Activated CD4-positive, alpha-beta T cell treated with anti-CD3 and anti-CD28 coated beads for 4 hours (primary cell): ENCODE measurements around the gene JOSD1.

Experiments used
- DNase-seq, 2 donors: peaks; one replicate each; pipeline ENCODE4 v3.0.0-alpha.2; 2020

The JOSD1 gene

DNA sequence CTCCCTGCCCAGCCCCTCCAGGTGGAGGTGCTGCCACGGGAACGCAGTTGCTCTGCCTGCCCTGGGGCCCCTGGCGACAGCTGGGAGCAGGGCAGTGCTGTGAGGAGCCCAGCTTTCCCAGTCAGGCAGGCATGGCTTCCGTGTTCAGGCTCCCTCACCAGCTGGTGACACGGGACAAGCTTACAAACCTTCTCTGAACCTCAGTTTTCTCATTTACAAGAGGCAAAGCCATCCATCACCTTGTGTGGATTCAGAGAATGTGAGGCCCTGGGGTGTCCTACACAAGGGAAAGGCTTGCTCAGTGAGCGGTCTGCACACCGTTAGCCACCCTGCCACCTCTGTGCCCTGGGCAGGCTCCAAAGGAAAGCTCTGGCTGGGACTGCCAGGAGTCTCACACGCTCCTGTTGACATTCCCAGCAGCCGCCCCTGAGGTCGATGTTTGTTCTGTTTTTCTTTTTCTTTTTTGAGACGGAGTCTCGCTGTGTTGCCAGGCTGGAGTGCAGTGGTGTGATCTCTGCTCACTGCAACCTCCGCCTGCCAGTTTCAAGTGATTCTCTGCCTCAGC is 31.6 kb upstream of the JOSD1 start:
- DNase-seq: no peak

DNA sequence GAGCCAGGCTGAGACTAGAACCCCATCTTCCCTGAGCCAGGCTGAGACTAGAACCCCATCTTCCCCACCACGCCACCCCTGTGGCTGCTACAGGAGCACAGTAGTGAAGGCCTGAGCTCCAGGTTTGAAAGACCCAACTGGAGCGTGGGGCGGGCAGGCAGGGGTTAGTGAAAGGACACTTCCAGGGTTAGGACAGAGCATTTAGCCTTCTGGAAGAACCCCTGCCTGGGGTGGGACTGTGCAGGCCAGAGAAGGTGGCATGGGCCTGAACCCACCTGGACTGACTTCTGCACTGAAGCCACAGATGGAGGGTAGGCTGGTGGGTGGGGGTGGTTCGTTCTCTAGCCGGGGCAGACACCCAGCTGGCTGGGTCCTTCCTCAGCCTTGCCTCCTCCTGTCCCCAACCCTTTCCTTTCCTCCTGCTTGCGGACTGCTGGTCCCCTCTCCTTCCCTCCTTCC is 31.0 kb upstream of the JOSD1 start:
- DNase-seq: no peak

DNA sequence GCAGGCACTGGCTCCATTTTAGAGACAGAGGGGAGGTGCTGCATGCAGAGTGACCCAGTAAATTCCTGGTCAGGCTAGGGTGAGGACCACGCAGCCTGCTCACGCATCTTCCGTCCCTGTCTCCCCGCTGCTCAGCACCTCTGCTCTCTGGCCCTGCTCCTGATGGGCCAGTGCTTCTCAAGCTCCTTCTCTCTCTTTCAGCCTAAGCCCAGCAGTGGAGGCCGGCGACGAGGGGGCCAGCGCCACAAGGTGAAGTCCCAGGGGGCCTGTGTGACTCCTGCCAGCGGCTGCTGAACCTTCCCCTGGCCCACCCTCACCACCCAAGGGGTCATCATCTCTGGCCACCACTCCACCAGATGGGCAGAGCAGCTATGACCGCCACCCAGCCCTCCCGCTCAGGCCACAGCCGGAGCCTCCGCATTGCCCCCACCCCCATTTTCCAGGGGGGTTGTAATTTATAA is 29.7 kb upstream of the JOSD1 start:
- DNase-seq: no peak

DNA sequence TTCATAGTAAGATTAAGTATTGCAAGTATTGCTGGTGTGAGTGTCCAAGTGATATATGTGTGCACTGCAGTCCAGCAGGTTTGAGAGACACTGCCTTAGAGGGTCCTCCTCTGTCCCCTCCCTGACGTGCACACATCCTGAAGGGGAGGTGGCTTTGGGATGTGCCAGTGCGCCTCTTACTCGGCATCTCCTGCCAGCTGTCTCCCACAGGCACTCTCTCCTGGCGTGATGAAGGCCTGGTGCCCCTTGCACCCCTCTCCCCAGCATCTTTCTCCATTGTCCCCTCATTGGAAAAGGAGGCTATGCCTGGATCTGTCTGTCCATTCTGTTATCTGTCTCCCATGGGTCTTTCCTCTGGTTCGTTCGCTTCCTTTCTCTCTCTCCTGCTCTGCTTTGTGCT is 29.2 kb upstream of the JOSD1 start:
- no peak for DNase-seq

DNA sequence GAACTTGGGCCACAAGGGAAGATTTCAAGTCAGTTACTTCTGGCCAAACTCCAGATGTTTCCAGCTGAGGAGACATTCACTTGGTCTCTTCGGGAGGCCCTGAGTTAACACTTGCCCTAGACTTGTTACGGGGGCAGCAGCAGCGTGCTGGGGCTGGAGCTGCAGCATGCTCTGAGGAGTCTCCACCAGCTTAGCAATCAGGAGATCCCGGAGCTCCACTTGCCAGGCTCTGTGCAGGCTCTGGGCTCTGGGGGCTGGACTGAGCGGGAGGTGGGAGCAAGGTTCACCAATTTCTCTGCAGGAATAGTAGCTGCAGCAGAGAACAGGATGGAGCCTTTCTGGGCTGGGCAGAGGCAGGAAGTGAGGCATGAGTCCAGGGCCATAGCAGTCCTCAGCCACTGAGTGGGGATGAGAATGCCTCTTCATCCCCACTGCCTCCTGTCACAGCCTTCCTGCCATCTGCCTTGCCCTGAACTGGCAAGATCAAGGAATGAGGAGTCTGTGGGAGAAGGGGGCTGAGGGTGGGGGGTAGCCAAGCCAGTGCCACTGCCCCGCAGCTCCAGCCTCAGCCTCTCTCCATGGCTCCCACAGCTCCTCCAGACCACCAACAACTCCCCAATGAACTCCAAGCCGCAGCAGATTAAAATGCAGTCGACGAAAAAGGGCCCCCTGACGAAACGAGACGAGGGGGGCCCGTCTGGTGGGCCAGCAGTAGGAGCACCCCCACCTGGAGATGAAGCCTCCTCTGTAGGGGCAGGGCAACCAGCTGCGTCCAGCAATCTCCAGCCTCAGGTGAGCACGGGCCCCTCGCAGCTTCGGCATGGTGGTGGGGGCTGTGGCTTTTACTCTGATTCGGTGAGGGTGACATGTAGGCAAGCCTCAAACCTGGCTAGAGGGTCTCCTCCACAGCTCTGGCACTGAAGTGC is 28.4 kb upstream of the JOSD1 start:
- no peak for DNase-seq

DNA sequence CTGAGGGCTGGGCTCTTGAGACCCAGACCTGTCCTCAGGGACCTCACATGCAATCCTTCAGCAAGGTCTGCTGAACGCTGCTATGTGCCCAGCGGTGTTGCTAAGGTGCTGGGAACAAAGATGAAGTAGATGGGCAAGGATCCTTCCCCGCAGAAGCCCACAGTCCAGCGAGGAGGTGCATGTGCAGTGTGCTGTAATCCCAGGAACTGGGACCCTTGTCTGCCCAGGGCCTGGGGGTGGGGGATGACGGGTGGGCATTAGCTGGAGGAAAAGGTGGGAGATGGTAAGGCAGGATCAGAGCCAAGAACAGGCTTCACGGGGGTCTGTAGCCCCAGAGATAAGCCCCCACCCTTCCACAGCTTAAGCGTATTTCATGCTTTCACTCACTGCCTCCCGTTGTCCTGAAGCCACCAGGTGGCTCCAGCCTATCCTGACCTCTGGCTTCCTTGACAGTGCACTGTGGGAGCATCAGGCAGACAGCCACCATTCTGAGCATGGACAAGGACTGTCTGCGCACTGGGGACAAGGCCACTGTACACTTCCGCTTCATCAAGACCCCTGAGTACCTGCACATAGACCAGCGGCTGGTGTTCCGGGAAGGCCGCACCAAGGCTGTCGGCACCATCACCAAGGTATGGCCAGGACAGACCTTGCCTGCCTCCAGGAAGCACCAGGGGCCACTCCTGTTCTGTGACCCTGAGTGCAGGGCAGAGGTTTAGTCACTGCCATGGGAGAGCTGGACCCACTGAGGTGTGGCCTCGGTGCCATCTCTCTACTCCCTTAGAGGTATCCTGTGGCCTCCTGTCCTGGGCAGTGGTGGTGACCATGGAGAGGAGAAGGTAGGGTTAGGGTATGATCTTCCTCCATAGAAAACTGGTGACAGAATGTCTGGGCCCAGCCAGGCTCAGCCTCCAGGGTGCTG is 27.0 kb upstream of the JOSD1 start:
- DNase-seq: no peak

DNA sequence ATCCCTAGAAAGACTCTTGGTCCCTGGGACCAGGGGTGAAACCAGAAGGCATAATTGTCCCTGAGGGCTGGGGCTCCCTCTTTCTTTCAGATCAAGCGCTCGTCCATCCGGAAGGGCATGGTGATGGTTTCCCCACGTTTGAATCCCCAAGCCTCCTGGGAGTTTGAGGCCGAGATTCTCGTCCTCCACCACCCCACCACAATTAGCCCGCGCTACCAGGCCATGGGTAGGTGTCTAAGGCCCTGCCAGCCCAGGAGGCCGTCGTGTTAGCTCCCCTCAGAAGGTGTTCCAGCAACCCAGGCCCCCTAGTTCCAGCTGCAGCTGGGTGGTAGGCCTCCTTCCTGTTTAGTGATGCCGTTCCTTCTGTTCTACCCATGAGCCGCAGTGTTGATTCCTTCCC is 26.4 kb upstream of the JOSD1 start:
- DNase-seq: no peak

DNA sequence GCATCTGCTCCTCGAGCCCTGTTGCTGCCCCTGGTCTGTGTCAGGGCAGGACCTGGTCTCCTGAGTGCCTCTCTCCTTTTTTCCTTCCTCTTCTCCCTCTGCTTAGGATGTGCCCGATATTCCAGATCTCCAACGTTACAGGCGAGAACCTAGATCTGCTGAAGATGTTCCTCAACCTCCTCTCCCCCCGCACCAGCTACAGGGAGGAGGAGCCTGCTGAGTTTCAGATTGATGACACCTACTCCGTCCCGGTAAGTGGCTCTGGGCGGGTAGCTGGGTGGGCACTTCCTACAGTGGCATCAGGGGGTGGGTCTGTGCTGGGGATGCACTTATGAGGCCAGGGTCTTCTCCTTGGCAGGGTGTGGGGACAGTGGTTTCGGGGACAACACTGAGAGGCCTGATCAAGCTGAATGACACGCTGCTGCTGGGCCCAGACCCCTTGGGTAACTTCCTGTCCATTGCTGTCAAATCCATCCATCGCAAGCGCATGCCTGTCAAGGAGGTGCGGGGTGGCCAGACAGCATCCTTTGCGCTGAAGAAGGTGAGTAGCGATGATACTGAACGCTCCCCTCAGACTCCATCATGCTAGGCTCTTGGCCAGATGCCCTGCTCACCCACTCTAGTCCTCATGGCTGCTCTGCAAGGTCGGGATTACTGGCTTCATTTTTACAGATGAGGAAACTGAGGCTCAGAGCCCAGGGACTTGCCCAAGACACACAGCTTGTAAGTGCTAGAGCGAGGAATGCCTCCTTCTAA is 25.3 kb upstream of the JOSD1 start:
- DNase-seq: no peak

DNA sequence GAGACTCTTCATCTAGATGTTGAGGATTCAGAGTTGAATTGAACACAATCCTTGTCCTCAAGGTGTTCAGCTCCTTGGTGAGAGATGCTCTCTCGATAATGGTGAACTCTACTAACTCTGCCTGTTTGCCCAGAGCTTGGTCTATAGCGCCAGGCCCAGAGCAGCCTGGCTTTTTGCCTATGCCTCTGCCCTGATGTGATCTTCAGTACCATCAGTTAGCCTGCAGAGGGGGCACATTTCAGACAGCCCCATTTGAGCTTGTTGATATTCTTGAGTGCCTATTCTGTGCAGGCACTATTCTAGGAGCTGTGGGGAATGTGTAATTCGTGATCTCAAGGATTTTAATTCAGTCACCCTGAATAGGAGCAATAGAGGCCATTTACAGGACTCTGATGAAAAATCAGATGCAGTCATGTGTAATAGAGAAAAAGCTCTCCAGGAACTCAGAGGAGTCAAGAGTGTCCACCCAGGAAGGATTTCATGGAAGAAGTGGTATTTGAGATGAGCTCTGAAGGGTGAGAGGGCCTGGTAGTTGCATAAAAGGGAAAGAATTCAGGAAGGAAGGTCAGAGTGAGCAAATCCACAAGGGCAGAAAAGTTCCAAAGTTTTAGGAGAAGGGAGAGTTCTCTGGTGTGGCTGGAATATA is 24.3 kb upstream of the JOSD1 start:
- DNase-seq: peak; percentile 26 to 30

DNA sequence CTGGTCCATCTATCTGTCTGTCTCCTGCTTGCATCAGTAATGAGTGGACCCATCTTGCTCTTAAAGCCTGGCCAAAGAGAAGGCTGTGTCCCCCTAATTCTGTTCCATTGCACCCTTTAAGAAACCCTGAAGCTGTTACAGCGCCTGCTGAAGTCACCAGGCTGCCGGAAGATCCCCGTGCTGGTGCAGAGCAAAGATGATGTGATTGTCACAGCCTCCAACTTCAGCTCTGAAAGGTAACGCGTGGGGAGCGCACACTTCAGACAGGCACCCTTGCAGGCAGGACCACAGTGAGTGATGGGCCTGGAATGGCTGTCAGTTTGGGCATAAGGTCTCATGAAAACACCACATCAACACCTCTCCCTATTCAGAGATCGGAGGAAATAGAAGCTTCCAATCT is 23.4 kb upstream of the JOSD1 start:
- no peak for DNase-seq

DNA sequence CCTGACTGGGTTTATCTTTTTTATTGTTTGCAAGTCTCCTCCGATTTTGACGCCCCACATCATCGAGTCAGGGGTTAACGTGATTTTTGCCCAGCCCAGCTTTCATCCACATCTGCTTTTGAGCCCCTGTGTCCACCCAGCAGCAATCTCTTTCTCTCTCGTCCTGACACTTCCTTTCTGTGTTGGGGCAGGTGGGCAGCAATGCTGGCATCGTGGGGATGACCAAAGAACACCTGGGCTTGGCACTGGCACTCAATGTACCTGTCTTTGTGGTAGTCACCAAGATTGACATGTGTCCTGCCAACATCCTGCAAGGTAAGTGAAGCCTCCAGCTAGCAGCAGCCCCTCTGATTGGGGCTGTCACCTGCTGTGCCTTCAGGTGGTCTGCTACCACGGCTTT is 20.8 kb upstream of the JOSD1 start:
- no peak for DNase-seq

DNA sequence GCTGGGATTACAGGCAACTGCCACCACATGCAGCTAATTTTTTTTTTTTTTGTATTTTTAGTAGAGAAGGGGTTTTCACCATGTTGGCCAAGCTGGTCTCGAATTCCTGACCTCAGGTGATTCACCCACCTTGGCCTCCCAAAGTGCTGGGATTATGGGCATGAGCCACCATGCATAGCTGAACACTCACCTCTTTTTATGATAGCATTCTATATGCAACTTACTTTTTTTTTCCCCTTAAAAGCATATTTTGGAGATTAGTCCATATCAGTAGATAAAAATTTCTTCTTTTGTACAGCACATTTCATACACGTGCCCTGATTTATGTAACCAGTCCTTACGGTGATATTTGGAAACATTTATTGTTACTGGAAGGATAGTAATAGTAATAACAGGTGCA is 19.6 kb upstream of the JOSD1 start:
- no peak for DNase-seq

DNA sequence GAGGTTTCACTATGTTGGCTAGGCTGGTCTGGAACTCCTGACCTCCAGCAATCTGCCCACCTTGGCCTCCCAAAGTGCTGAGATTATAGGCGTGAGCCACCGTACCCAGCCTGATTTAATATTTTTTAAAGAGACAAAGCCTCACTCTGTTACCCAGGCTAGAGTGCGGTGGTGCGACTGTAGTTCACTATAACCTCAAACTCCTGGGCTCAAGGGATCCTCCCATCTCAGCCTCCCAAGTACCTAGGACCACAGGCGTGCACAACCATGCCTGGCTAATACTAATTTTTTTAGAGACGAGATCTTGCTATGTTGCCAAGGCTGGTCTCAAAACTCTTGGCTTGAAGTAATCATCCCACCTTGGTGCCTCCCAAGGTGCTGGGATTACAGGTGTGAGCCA is 18.5 kb upstream of the JOSD1 start:
- no peak for DNase-seq

DNA sequence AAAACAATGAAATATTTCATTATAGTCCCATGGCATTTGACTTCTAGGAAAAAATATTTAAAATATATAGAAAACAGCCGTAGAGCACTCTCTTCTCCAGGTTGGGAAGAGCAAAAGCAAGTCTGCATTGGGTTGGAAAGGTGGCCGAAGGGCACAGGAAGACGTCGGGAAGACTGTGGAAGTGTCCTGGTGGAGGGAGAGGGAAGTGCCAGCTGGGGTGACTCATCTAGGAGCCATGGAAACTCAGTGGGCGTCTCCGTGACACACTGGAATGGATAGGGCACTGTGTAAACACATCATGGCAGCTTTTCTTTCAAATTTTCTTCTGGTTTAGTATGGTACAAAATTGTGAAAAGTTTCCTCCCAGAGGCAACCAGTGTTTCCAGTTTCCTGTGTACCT is 17.7 kb upstream of the JOSD1 start:
- no peak for DNase-seq

DNA sequence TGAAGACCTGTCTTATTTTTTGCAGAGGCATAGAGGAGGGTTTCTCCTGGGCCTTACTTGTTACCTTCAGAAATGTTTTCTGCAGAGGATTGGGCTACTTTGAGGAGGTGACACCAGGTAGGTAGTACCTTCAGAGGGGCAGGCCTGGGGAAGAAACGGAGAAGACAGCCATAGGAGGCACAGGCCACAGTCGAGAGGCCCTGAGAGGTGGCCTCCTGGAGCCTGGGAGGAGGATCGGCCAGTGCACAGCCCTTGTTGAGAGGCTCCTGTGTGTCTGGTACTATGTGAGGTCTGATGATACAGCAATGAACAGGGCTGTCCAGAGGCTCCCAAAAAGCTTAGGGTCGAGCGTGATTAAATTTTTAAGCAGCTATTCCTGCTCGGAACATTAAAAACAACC is 16.5 kb upstream of the JOSD1 start:
- no peak for DNase-seq

DNA sequence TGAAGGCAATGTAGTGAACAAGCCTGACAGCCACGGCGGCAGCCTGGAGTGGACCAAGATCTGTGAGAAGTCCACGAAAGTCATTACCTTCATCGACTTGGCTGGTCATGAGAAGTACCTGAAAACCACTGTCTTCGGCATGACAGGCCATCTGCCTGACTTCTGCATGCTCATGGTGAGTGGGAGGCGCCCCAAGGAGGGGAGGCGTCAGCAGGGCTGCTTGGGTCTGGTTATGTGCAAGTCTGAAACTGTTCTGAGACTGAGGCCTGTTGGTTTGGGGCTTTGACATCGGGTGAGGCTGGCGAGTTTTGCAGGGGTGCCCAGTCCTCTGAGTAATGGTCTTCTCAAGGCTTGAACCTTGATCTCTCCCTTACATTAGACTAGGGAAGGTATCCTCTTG is 16.1 kb upstream of the JOSD1 start:
- no peak for DNase-seq

DNA sequence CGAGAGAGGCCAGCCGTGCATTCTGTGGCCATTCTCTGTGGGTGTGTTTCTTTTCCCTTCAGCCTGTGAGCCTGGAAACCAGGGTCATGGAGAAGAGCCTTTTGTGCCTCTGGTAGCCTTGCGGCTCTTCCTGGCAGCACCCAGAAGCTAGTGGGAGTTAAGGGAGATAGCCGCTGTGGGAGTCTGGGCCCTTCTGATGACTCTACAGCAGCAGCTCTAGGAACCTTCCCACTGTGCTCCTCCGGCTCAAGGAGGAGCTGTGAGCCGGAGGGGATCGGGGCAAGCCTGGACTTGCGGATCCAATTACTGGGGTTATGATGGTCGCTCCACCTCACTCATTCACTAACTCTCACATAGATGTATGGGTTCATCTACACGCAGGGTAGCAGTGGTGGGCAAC is 15.5 kb upstream of the JOSD1 start:
- DNase-seq: no peak

DNA sequence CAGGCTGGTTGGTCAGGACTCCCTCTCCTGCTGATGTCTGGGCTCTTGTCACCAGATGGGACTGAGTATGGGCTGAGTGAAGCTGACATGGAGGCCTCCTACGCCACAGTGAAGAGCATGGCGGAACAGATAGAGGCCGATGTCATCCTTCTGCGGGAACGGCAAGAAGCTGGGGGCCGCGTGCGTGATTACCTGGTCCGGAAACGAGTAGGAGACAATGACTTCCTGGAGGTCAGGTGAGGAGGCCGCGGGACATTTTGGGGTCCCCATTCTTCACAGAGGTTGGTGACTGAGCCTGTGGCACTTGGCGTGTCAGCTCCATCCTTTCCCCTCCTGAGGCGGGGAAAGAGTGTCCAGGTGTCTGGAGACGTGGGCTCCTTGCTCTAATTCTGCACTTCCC is 15.1 kb upstream of the JOSD1 start:
- DNase-seq: no peak

DNA sequence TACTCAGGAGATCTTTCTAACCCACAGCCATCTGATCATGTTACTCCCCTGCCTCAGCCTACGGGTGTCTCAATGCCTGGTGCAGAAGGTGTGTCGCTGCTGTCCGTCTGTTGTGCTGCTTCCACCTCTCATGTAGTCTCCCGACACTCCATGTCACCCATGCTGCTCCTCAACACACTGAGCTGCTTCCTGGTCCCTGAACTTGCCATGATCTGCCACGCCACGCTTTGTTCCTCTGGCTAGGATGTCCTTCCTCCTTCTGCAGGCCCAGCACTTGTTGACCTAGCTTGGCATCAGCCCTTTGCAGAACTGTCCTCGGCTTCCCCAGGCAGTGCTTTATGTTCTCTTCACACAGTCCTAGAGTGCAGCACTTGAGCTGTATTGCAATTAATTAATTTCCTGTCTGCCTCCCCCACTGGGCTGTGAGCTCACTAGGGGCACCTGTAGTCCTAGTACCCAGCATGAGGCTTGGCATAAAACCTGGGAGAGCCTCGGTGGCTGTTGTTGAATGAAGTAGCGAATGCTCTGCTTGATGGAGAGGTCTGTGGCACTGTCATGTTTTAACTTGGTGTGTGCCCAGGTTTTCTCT is 14.5 kb upstream of the JOSD1 start:
- DNase-seq: no peak

DNA sequence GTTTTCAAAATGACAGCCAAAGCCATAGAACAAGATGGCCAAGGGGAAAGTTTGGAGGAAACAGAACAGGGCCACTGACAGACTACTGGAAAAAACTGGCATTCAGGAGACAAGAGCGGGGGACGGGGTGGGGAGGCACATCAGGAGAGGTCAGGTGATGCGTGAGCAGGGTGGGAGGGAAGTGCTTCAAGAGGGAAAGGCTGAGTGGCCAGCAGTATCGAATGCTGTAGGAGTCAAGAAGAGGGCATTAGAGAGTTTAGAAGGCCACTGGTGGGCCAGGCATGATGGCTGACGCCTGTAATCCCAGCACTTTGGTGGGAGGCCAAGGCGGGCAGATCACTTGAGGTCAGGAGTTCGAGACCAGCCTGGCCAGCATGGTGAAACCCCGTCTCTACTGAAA is 13.2 kb upstream of the JOSD1 start:
- no peak for DNase-seq

DNA sequence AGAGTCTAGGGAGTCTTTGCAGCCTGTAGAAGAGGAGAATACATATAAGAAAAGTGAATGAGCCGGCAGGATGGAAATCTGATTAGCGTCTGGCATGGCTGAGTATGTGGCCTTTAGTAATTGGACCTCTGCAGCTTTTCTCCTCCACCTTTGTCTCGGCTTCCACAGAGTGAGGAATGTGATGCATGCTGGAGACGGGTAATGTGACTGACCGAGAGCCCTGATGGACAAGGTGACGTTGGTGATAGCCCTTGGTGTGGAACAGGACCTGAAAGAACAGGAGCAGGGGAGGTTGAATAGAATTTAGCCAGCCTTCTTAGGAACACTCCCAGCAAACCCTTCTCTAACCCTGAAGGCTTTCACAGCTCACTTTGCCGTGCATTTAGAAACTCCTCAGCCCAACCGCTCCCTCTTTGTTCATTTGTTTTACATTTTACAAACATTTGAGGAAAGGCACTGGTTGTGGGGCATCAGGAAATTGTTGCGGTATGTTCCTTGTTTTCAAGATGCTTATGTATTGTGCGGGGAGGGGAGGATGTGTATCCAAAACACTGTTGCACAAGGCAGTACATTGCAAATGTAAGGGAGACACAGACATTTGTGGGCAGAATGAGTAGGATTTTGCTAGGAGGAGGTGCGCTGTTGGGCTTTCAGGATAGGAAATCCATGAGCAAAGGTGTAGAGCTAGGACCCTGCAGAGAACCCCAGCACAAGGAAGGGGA is 11.9 kb upstream of the JOSD1 start:
- no peak for DNase-seq
